ENCODE data around the gene DTX1.
A peak's percentile ranks its signal among the peaks of the same experiment; 100 is the strongest.

DTX1 gene

DNA sequence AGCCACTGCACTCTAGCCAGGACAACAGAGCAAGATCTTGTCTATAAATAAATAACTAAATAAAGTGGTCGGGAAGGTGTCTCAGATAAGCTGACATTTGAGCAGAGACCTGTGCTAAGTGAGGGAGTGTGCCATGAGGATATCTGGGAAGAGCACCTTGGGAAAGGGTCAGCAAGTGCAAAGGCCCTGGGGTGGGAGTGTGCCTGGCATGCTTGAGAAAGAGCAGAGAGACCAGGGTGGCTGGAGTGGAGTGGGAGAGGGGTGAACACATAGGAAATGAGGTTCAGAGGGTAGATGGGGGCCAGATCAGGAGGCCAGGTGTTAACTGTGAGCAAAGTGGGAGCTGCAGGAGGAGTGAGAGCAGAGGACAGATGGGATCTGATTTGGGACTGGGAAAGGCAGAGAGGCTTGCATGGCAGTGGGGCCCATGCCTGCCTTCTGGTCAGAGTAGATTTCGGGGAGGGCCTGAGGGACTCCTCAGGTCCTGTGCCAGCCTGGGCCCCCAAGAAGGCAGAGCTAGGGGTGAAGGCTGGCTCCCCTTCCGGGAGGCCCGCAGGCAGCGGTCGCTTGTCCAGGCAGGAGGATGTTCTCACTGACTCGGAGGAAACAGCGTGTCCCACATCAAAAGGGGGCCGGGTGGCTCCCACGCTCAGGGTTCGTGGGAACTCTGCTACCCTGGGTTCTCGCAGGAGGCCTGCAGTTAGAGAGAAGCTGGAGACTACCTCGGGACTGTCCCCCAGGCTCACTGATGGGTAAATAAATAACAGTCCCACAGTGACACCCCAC, 32.6 kb downstream of the DTX1 start:
- no peak for TF ChIP-seq CTCF (IDR thresholded peaks at IDR 0.05; ENCODE audit: insufficient read depth, low read depth, low read length, missing control alignments)
- no peak overlapping the region for H3K4me3 ChIP-seq (ENCODE audit: low read length)
- no peak for DNase-seq (ENCODE audit: low read depth)

DNA sequence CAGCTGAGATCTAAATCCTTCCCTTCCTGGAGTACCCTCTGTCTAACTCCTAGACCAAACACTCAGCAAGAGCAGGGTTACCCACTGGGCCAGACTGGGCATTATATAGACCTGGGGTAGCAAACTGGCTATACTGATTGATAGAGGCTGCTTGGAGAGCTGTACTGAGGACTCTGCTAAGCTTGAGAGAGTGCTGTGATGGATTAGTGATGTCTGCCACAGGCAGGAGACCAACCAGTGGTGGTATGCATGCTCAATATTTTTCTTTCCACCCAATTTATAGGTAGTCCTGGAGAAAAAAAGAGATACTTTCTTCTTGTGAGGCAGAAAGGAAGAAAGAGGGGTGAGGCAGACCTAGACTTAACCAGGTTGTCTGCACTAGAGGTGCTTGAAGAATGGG, 33.3 kb downstream of the DTX1 start:
- H3K4me3 ChIP-seq (ENCODE audit: low read length): no peak overlapping the region
- no peak for TF ChIP-seq CTCF (IDR thresholded peaks at IDR 0.05; ENCODE audit: insufficient read depth, low read depth, low read length, missing control alignments)
- DNase-seq (ENCODE audit: low read depth): no peak

DNA sequence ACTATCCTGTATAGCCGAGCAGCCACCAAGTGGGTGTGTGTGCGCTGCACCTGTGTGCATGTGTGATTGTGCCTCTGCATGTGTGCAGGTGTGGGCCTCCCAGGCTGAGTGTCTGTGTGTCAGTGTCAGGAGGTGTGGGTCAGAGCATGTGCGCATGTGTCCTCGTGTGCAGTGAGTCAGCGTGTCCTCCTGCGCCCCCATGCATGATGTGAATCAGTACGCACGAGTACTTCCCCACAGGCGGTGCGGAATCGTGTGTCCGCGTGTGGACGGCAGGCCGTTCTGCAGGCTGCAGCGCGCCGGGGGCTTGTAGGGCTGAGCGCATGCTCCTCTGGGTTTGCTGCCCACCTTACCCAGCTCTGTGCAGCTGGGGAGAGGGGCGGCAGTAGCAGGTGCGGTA, 34.2 kb downstream of the DTX1 start:
- H3K4me3 ChIP-seq (ENCODE audit: low read length): no peak overlapping the region
- TF ChIP-seq CTCF (IDR thresholded peaks at IDR 0.05; ENCODE audit: insufficient read depth, low read depth, low read length, missing control alignments): no peak
- DNase-seq (ENCODE audit: low read depth): no peak

GRCh38 chr12:113091506-113091905, 35.0 kb downstream of the DTX1 start:
- DNase-seq (ENCODE audit: low read depth): no peak
- H3K4me3 ChIP-seq (ENCODE audit: low read length): no peak overlapping the region
- TF ChIP-seq CTCF (IDR thresholded peaks at IDR 0.05; ENCODE audit: insufficient read depth, low read depth, low read length, missing control alignments): no peak

DNA sequence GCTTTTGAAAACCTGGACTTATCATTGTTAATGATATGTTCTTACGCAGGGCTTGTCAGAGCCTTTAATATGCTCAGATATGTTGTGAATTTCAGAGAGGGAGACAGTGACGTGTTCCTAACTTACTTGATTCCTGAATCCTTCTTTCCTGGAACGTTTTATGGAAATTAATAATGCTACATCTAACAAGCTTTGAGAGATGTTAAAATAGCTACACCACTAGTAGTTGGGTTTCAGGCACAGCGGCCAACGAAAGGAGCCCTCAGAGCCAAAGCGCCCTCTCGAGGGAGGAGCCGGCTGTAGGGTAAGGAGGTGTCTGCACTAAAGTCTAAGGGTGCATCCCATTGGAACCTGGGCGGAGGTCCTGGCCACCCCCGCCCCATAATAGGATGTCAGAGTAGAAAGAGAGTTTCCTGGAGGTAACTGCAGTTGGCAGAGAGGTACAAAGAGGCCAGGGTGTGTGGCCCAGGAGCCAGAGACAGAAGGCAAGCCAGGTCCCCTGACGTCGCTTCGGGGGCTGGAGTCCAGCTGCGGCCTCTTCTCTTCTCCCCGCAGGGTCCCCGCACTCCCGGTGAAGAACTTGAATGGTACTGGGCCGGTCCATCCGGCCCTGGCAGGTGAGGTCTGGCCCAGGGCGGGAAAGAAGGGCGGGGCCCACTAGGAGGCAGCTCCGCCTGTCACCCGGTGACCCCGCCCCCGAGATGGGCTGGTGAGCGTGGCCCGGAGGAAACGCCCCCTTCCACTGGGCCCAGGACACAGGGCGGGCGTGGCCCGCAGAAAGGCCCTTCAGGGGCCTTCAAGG, 36.3 kb downstream of the DTX1 start:
- no peak overlapping the region for H3K4me3 ChIP-seq (ENCODE audit: low read length)
- peak; percentile 37 for DNase-seq (ENCODE audit: low read depth)

DNA sequence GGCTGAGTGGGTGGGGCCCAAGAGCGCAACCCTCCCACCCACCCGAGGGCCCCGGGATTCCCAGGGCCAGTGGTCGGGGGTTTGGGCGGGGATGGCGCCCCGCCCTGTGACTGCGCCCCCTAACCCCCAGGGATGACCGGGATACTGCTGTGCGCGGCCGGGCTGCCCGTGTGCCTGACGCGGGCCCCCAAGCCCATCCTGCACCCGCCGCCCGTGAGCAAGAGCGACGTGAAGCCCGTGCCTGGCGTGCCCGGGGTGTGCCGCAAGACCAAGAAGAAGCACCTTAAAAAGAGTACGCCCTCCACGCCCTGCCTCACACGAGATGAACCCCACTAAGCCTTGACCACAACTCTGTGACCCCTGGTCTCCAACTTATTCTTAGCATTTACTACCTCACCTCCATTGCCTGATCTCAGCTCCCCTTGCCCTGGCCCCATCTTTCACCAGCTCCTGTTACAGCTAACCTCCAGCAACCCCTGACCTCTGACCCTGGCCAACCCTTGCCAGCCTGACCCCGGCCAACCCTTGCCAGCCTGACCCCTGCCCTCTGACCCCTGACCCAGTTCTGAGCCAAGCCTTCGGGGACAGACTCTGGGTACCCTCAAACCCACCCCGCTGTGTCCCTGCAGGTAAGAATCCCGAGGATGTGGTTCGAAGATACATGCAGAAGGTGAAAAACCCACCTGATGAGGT, 37.0 kb downstream of the DTX1 start:
- TF ChIP-seq CTCF (IDR thresholded peaks at IDR 0.05; ENCODE audit: insufficient read depth, low read depth, low read length, missing control alignments): no peak
- no peak overlapping the region for H3K4me3 ChIP-seq (ENCODE audit: low read length)
- no peak for DNase-seq (ENCODE audit: low read depth)

More for the DNA sequence above, 36.3 kb downstream of the DTX1 start:
- peak; percentile 18 for TF ChIP-seq CTCF (IDR thresholded peaks at IDR 0.05; ENCODE audit: insufficient read depth, low read depth, low read length, missing control alignments)

Data from epithelial cell of esophagus (primary cell).